NB4 (cell line): Measurements from ENCODE around the gene PLEKHG2.

ENCODE experiments used
- CTCF ChIP-seq: IDR thresholded peaks from one replicate; pipeline ENCODE4 v1.5.1; 2012; ENCODE audit warnings: low read depth, low read length
- MYC ChIP-seq: IDR thresholded peaks from 2 replicates; pipeline ENCODE4 v1.6.1; 2011; ENCODE audit warnings: low read depth, low read length
- POLR2A ChIP-seq: IDR thresholded peaks from 2 replicates; pipeline ENCODE4 v1.6.1; 2011; ENCODE audit warnings: mild to moderate bottlenecking; ENCODE audit not compliant: insufficient read length; ENCODE audit errors: extremely low read depth
- TF ChIP-seq, protein P1 (sequence below): IDR thresholded peaks from 2 replicates; pipeline ENCODE4 v1.6.1; 2011; ENCODE audit warnings: low read depth, low read length

DNA sequence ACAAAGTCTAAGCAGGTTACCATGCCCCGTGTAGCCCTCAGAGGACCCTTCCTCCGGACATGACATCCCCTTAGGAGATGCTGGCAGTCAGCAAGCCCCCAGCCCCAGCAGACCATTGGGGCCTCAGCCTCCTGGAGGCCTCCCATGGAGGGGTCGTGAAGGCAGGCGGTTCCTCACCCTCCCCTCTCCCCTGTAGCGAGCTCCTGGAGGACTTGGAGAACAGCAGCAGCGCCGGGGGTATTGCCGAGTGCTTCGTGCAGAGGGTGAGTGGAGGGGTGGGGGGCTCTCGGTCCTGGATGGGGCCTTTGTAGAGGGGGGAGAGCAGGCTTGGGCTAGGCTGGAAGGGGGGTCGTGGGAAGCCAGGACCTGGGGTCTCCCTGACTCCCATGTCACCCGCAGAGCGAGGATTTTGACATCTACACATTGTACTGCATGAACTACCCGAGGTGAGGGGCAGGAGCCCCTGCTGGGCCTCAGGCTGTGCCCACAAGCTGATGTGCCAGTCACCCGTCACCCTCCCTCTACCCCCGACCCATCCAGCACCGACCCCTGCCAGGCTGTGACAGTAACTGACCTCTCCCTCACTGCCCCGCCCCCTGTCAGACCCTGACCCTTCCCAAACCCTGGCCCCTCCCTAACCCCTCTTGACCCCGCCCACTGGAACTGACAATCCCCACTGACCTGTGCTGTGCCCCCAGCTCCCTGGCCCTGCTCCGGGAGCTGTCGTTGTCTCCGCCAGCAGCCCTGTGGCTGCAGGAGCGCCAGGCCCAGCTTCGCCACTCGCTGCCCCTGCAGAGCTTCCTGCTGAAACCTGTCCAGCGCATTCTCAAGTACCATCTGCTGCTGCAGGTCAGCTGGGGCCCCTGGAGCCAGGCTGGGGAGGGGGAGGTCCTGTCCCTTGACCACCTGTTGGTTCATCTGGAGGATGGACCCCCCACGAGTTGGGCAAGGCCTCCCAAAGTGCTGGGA lies 4.0 kb downstream of the PLEKHG2 start:
- TF ChIP-seq, protein P1, sequence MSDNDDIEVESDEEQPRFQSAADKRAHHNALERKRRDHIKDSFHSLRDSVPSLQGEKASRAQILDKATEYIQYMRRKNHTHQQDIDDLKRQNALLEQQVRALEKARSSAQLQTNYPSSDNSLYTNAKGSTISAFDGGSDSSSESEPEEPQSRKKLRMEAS, result no peak
- TF ChIP-seq CTCF (no peak), POLR2A (no peak), MYC (no peak)
